ENCODE measurements around the gene DSCAML1.

DSCAML1 gene

DNA sequence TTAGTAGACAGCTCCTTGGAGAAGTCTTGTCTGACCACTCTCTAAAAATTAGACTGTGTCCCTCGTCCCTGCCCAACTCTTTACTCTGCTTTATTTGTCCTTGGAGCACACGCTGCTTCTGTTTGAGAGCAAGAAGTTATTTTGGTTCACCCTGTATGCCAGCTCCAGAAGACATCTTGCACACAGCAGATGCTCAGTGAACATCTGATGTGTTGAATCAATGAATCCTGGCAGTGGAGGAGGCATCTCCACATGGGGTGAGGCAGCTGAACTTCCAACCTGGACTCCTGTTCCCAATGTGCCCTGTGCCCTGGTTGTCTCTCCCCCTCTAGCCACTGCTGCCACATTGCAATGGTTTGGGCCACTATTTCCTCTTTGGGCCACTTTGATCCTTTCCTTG, 255.8 kb downstream of the DSCAML1 start:
- TF ChIP-seq FOXP2 (optimal IDR thresholded peaks at IDR 0.05; ENCODE audit: borderline replicate concordance, extremely low read depth, extremely low read length, insufficient read depth) (no peak), POLR2AphosphoS5 (IDR thresholded peaks at IDR 0.05; ENCODE audit: low read depth, low read length) (no peak), SIN3A (IDR thresholded peaks at IDR 0.05; ENCODE audit: borderline replicate concordance, insufficient read depth, low read length) (no peak), REST (IDR thresholded peaks at IDR 0.05; ENCODE audit: insufficient read depth in 1 of 2, low read depth in 2 of 2, low read length in 2 of 2) (no peak), TAF1 (IDR thresholded peaks at IDR 0.05; ENCODE audit: borderline replicate concordance, insufficient read depth, low read length) (no peak)

- no peak for TF ChIP-seq SIN3A (IDR thresholded peaks at IDR 0.05; ENCODE audit: borderline replicate concordance, insufficient read depth, low read length)
- no peak for TF ChIP-seq FOXP2 (optimal IDR thresholded peaks at IDR 0.05; ENCODE audit: borderline replicate concordance, extremely low read depth, extremely low read length, insufficient read depth)
- no peak for TF ChIP-seq TAF1 (IDR thresholded peaks at IDR 0.05; ENCODE audit: borderline replicate concordance, insufficient read depth, low read length)
- no peak for TF ChIP-seq POLR2AphosphoS5 (IDR thresholded peaks at IDR 0.05; ENCODE audit: low read depth, low read length)
- TF ChIP-seq REST (IDR thresholded peaks at IDR 0.05; ENCODE audit: insufficient read depth in 1 of 2, low read depth in 2 of 2, low read length in 2 of 2), result no peak
These were observed 258.5 kb downstream of the DSCAML1 start for GRCh38 chr11:117538263-117539135.

- no peak for TF ChIP-seq SIN3A (IDR thresholded peaks at IDR 0.05; ENCODE audit: borderline replicate concordance, insufficient read depth, low read length)
- no peak for TF ChIP-seq FOXP2 (optimal IDR thresholded peaks at IDR 0.05; ENCODE audit: borderline replicate concordance, extremely low read depth, extremely low read length, insufficient read depth)
- TF ChIP-seq POLR2AphosphoS5 (IDR thresholded peaks at IDR 0.05; ENCODE audit: low read depth, low read length), result no peak
- no peak for TF ChIP-seq REST (IDR thresholded peaks at IDR 0.05; ENCODE audit: insufficient read depth in 1 of 2, low read depth in 2 of 2, low read length in 2 of 2)
- no peak for TF ChIP-seq TAF1 (IDR thresholded peaks at IDR 0.05; ENCODE audit: borderline replicate concordance, insufficient read depth, low read length)
These were observed 261.1 kb downstream of the DSCAML1 start for GRCh38 chr11:117535850-117536411.

DNA sequence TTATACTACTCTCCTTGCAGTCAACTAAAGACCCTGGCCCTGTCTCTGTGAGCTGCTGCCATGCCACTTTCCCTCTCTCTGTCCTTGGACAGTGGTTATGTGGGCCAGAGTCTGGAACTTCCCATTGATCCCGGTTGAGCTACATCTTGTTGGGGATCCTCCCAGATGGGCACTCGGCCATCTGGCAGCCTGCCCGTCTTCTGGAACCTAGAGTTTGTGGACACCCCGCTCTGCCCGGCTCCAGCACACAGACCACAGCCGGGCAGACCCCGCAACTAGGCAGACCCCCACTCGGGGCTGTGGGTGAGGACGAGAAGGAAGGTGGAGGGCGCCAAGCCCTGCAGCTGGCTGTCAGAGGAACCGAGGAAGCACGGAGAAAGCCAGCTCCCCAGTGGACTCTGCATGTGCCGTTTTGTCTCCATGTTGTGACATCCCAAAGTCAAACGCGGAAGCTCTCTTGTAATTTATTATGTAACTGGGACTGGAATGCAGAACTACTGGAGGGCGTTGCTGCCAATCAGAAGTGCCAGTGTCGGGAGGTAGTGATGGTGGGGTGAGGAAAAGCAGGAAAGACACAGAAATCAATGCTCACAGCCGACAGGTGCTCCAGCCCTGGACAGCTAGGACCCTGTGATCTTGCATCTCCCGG, 261.7 kb downstream of the DSCAML1 start:
- TF ChIP-seq REST (IDR thresholded peaks at IDR 0.05; ENCODE audit: insufficient read depth in 1 of 2, low read depth in 2 of 2, low read length in 2 of 2), result no peak
- no peak for TF ChIP-seq FOXP2 (optimal IDR thresholded peaks at IDR 0.05; ENCODE audit: borderline replicate concordance, extremely low read depth, extremely low read length, insufficient read depth)
- no peak for TF ChIP-seq TAF1 (IDR thresholded peaks at IDR 0.05; ENCODE audit: borderline replicate concordance, insufficient read depth, low read length)
- no peak for TF ChIP-seq SIN3A (IDR thresholded peaks at IDR 0.05; ENCODE audit: borderline replicate concordance, insufficient read depth, low read length)
- TF ChIP-seq POLR2AphosphoS5 (IDR thresholded peaks at IDR 0.05; ENCODE audit: low read depth, low read length), result no peak
